CD4-positive, alpha-beta T cell treated with Interleukin-4 for 1 hour (primary cell): ENCODE results near the gene LOXL3.
A peak's percentile ranks its signal among the peaks of the same experiment; 100 is the strongest.

Experiments used
- DNase-seq, 2 donors: peaks; one replicate each; pipeline ENCODE4 v3.0.0-alpha.2; 2020 to 2022

LOXL3 gene

GRCh38 chr2:74482801-74483674, 70.7 kb downstream of the LOXL3 start, which contains the start of the genes CCDC142 and TTC31:
Gene CCDC142, minus strand, starts transcription at chr2:74482998. Its CDS starts 161 bp downstream, at chr2:74482837.
Gene TTC31, plus strand, starts transcription at chr2:74483081. Its CDS starts 15 bp downstream, at chr2:74483096.
- peak; percentile 95 to 96 for DNase-seq
